ENCODE measurements around the gene NHS.
A peak's percentile ranks its signal among the peaks of the same experiment; 100 is the strongest.

NHS gene

GRCh38 chrX:17621566-17622270 lies 246.7 kb downstream of the NHS start:
- no peak for DNase-seq (ENCODE audit: low spot score)

DNA sequence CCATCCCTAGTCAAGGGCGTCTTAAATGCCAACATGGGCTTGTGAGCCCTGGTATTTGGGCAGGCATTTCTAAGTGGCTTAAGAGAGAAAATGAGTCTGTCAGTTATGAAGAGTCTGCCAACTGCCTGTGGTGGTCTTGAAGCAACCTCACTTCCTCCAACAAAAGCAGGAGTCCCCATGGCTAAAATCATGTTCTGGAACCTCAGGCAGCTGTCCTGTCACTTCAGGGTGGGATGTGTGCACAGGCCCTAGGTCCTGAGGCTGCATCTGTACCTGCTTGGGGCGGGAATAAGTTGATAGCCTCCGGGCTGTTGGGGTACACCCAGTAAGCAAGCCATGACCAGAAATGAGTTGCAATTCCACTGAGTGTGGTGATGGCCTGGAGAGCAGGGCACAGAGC lies 247.3 kb downstream of the NHS start:
- DNase-seq (ENCODE audit: low spot score): no peak

GRCh38 chrX:17623750-17624149 lies 248.8 kb downstream of the NHS start:
- no peak for DNase-seq (ENCODE audit: low spot score)

- DNase-seq (ENCODE audit: low spot score): no peak
Observed at GRCh38 chrX:17627026-17627425, 252.0 kb downstream of the NHS start.

- DNase-seq (ENCODE audit: low spot score): no peak
Observed at GRCh38 chrX:17628976-17629375, 254.0 kb downstream of the NHS start.

DNA sequence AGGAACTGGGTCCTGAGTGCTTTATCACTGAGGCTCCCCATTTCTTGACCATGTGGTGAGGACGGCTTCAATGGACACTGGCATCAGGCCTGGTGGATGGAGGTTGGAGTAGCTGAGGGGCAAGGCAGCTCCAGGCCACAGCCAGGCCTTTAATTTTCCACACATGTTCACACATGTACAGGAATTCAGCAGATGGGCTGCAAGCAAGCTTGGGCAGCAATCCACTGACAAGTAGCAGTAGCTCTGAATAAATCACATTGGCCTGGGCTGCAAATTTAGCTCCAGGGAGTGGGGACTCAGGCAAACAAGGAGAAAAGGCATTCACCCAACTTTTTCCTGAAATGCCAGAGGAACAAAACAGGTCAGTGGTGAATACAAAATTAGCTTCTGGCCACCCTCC lies 254.5 kb downstream of the NHS start:
- DNase-seq (ENCODE audit: low spot score): no peak

- DNase-seq (ENCODE audit: low spot score): no peak
Observed at GRCh38 chrX:17631647-17632046, 256.6 kb downstream of the NHS start.

GRCh38 chrX:17632942-17633341 lies 257.9 kb downstream of the NHS start:
- DNase-seq (ENCODE audit: low spot score): no peak

DNA sequence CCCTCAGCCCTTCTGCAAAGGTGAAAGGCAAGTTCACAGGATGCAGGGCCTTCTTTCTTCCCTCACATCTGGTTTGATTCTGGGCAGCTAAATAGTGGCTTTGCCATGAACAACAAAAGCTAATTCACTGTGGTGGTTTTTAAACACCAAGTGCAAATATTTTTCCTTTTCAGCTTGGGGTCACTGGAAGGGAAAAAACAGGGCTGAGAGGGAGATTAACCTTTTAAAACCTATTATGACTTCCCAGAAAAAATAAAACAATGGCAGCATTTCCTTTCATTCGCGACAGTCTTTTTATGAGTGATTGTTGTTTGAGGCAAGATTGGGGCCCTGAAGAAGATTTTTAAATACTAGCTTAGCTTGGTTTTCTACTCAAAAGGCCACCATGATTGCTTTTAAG lies 258.5 kb downstream of the NHS start:
- no peak for DNase-seq (ENCODE audit: low spot score)

DNA sequence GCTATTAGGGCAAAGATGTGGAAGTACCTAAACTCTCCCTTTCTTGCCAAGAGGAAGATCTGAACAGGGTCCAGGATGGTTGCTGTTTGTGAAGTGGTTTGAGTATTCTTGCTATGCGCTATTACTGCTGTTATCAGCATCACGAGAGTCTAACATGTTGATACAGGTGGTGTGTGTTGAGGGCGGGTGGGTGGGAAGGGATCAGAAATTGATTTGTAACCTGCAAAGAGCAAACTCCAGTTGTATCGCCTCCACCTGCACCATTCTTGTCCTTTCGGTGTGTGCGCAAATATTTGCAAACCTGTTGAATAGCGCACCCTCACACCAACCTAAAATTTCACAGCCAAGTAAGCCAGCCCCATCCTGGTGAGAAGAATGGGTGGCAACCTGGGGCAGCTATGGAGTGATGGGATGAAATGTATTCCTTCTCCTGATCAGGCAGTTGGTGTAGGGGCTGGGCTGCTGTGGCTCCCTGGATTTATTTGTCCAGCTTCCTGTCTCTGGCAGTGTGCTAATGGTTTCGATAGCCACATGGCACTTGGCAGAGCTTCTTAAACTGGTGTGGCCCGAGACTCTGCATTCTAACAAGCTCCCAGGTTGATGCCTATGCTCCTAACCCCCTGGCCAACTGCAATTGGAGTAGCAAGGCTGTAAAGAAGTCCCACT lies 259.7 kb downstream of the NHS start:
- DNase-seq (ENCODE audit: low spot score): no peak

DNA sequence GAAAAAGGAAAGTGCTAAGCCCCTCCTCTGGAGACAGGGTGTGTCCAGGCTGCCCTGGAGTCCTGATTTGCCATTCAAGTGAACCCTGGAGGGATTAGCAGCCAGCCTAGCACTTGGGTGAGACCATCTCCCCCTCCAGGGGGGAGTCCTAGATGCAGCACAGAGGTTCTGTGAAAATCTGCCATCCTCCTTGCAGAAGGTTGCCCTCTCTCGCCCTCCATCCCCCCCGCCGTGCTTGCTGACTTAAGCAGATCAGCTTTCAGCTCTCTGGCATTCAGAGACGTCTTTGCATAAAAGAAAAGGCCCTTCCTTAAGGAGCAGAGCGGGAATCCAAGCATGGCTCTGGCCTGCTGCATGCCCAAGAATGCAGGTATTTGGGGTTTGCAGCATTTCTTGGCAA lies 260.2 kb downstream of the NHS start:
- peak; percentile 88 for DNase-seq (ENCODE audit: low spot score)

GRCh38 chrX:17637235-17637634 lies 262.2 kb downstream of the NHS start:
- no peak for DNase-seq (ENCODE audit: low spot score)

DNA sequence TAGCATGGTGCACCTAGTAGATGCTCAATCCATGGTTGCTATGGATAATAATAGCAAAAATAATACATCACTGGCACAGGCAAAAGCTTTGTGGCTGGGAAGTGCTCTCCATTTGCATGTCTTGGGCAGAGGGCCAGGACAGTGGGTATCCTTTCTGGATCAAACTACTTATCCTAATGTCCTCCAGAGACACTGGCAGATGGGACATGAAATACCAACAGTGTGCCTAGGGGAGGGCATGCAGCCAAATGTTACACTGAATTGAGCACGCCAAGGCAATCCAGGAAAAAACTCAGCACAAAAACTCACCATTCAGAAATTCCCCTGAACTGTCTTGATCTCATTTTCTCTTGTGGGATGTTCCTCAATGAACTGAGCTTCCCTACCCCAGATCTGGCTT lies 263.7 kb downstream of the NHS start:
- DNase-seq (ENCODE audit: low spot score): no peak

DNA sequence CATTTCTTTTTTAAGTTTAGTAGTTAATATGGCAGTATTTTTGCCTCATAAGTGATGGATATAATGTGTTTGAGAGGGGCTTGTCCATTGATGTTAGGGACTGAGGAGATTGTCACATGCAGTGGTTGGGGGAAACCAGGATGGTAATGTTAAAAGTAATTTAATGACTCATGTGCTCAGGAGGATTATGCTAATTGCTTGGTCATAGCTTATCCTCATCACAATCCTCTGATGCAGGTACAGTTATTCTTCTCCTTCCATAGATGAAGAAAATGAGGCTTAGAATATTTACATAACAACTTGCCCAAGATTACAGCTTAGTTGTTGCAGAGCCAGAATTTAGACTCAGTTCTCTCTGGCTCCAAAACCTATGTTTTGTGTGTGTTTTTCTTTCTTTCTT lies 267.9 kb downstream of the NHS start:
- DNase-seq (ENCODE audit: low spot score): no peak

DNA sequence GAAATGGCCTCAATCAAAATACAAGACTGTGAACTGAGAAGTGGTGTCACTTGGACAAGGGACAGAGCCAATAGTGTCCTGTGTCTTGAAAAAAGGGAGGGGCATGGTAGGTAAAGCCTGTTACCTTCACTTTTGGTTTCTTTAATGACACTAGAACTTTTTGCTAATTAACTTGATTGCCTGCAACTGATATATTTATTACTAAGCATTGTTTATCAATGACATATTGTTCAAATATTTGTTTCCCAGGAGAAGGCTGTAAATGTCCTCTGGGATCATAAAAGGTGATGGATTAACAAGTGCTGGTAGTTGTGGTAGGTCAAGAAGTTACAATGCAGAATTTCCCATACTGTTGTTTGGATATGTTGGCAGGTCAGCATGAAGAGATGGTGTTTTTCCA lies 268.5 kb downstream of the NHS start:
- DNase-seq (ENCODE audit: low spot score): no peak

DNA sequence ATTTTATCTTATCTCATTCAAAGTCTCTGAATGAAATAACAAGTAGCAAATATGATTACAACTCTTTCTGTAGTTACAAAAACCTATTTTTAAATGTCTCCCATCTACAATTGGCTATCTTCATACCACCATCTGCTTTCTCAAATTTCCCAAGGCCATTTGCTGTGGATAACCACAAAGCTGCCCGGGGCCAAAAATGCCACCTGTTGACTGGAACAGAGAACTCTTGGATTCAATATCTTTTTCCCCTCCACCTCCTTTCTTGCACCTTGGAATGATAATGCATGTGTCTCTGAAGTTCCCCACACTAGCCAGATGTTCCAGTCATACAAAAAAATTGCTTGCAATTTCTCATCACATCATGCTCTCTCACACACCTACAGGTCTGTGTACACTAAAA lies 269.0 kb downstream of the NHS start:
- no peak for DNase-seq (ENCODE audit: low spot score)

- DNase-seq (ENCODE audit: low spot score): no peak
Observed at GRCh38 chrX:17654116-17654515, 279.1 kb downstream of the NHS start.

DNA sequence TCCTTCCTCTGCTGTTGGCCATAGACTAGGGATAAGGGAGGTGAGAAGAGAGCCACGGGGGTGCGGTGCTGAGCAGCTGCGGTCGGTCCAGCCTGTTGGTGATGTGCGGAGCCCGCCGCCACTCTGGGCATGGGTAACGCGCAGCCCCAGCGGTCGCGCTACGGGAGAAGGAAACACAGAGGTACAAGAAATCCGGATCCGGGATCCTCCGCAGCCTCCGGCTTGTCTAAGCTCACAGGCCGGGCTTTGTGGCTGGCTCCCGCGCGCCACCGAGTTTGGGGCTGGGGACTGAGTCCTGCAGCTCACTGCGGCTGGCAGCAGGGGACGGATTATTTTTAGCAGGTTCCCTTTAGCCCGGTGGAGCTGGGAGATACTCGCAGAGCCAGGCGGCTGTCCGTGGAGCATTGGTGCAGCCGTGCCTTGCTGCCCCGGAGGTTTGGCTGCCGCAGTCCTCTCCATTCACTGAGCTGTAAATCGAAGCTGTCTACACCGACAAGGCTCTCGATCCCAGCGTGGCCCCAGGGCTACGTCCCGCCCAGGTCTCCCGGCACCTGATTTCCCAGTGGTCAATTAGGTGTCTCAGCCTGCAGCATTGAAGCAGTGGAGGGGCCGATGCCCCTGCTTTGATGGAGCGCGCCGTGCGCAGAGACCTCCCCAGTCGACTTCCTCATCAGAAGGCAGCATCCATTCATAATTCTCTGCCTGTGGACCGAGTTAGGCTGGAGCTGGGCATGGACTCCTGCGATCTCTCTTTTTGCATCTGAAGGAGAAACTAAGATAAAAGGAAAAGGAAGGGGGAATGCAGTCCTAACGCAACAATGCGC lies 280.4 kb downstream of the NHS start:
- DNase-seq (ENCODE audit: low spot score): no peak

- no peak for DNase-seq (ENCODE audit: low spot score)
Observed at GRCh38 chrX:17656035-17656418, 281.0 kb downstream of the NHS start.

- DNase-seq (ENCODE audit: low spot score): no peak
Observed at GRCh38 chrX:17656556-17656955, 281.6 kb downstream of the NHS start.

GRCh38 chrX:17662391-17662790 lies 287.4 kb downstream of the NHS start:
- no peak for DNase-seq (ENCODE audit: low spot score)

- DNase-seq (ENCODE audit: low spot score): no peak
Observed at GRCh38 chrX:17668929-17669328, 293.9 kb downstream of the NHS start.

DNA sequence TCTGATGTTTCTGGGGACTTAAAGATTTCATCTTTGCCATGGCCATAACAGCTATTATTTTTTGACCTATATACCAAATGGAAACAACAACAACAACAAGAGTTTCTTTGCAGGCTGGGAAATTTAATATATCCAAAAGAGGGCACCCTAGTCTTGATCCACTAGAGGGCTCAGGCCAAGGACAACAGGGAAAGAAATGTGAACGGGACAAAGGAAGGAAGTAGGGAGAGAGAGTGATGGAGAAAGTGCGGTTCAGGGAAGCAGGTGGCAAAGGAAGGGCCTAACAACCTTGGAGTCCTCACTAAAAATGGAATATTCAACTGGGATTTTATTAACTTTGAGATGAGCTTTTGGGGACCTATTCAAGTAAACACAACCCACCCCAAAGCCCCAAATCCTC lies 294.5 kb downstream of the NHS start:
- no peak for DNase-seq (ENCODE audit: low spot score)

Data from SK-N-DZ (cell line).